GM12874 (cell line): ENCODE results near the gene WDR90.

Experiments
- TF ChIP-seq, protein P1 (sequence below): IDR thresholded peaks from 2 replicates; pipeline ENCODE4 v1.5.1; 2011; ENCODE audit warnings: low read depth, mild to moderate bottlenecking, control low read depth, low read length, moderate library complexity; ENCODE audit not compliant: insufficient read depth

Gene WDR90

GRCh38 chr16:694187-694862 lies 45.2 kb downstream of the WDR90 start:
- TF ChIP-seq, protein P1, sequence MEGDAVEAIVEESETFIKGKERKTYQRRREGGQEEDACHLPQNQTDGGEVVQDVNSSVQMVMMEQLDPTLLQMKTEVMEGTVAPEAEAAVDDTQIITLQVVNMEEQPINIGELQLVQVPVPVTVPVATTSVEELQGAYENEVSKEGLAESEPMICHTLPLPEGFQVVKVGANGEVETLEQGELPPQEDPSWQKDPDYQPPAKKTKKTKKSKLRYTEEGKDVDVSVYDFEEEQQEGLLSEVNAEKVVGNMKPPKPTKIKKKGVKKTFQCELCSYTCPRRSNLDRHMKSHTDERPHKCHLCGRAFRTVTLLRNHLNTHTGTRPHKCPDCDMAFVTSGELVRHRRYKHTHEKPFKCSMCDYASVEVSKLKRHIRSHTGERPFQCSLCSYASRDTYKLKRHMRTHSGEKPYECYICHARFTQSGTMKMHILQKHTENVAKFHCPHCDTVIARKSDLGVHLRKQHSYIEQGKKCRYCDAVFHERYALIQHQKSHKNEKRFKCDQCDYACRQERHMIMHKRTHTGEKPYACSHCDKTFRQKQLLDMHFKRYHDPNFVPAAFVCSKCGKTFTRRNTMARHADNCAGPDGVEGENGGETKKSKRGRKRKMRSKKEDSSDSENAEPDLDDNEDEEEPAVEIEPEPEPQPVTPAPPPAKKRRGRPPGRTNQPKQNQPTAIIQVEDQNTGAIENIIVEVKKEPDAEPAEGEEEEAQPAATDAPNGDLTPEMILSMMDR, result no peak

- TF ChIP-seq, protein P1, result no peak
Measured at GRCh38 chr16:694863-695354, 45.7 kb downstream of the WDR90 start.

DNA sequence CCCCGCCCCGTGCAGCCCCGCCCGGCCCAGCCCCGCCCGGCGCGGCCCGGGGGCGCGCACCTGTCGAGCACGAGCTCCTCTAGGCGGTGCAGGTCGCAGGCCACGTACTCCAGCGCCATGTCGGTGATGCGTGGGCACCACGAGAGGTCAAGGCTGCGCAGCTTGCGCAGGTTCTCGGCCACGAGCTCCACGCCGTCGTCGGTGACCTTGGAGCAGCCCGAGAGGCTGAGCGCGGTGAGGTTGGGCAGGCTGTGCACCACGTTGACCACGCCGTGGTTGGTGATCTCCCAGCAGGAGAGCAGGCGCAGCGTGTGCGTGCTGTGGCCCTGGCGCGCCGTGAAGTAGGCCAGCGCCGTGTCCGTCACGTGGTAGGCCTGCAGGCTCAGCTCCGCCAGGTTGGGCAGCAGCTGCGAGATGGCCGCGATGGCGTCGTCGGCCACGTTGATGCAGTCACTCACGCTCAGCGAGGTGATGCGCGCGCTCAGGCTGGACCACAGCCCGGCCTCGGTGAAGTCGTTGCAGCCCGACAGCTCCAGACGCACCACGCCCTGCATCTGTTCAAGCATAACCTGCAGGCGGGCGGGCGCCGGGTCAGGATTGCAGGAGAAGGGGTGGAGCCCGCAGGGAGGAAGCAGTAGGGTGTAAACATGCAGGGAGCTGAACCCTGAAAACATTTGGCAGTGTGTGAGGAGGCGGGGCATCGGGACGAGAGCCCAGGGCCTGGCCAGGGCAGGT lies 46.4 kb downstream of the WDR90 start:
- TF ChIP-seq, protein P1, result no peak

- TF ChIP-seq, protein P1, result no peak
Measured at GRCh38 chr16:698911-699671, 49.9 kb downstream of the WDR90 start.

- TF ChIP-seq, protein P1, result no peak
Measured at GRCh38 chr16:700684-701584, 51.8 kb downstream of the WDR90 start.

- TF ChIP-seq, protein P1, result no peak
Measured at GRCh38 chr16:702341-702740, 53.2 kb downstream of the WDR90 start.
